HG02981 (cell line): ENCODE results near the gene TSPAN5.
A peak's percentile ranks its signal among the peaks of the same experiment; 100 is the strongest.
"Not testable (repeated sequence)": the region's sequence is repeated elsewhere in the genome, so short reads cannot be mapped to it uniquely, and the experiment has no call there.

ENCODE experiments used
- ATAC-seq: cut with Tn5 transposase; IDR thresholded peaks from one replicate; pipeline ENCODE4 v1.9.1; 2021; ENCODE audit warnings: mild to moderate bottlenecking, moderate library complexity; ENCODE audit not compliant: unreplicated experiment

The TSPAN5 gene

DNA sequence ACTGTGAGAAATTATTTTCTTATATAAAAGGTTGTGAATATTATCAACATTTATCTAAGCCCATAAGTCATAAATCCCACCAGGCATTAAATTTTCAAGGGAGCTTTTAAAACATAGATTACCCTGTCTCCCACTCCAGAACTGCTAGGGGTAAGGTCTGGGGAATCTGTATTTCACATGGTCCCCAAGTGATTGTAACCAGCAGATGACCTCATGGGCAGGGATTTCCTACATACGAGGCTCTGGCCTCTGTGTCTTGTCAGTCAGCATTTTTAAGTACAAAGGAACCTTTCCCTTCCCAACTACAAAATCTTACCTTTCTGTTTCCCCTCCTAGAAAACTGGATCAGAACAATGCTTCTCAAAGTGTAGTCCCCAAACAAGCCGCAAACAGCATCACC, 188.6 kb downstream of the TSPAN5 start:
- ATAC-seq = no peak

DNA sequence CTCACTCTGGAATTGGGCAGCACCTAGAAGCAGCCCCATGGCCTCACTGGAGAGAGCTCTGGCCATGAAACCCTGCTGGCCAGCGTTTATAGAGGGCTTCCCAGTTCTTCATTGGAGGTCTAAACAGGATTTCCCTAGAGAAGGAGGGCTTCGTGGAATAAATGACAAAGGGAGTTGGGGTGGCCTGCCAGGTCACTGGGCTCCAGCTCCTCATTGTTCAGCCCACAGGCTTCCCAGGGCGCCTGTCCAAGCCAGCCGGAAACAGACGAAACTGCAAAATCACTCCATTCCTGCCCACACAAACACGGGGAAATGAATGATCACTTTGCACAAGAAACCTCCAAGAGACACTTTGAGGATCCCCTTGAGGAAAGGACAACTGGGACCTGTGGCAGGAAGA, 189.7 kb downstream of the TSPAN5 start:
- ATAC-seq = no peak

DNA sequence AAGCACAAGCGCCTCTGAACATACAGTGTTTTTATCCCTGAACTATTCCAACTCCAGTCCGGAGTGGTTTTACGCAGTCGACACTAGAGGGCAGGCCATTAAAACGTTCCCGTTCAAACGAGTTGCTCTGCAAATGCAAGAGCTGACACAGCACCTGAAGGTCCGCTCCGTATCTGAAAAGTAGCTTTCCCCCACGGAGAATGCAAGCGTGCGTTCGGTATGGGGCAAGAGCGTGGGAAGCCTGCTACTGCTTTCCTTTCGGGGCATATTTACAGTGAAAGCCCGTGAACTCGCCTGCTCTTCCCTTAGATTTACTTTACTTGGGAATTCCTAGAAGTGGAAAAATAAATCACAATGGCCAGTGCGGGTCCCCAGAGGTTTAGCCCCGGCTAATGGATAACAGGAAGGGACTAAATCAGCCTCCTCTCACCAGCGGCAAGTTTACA, 190.8 kb downstream of the TSPAN5 start:
- peak; percentile 98 for ATAC-seq

DNA sequence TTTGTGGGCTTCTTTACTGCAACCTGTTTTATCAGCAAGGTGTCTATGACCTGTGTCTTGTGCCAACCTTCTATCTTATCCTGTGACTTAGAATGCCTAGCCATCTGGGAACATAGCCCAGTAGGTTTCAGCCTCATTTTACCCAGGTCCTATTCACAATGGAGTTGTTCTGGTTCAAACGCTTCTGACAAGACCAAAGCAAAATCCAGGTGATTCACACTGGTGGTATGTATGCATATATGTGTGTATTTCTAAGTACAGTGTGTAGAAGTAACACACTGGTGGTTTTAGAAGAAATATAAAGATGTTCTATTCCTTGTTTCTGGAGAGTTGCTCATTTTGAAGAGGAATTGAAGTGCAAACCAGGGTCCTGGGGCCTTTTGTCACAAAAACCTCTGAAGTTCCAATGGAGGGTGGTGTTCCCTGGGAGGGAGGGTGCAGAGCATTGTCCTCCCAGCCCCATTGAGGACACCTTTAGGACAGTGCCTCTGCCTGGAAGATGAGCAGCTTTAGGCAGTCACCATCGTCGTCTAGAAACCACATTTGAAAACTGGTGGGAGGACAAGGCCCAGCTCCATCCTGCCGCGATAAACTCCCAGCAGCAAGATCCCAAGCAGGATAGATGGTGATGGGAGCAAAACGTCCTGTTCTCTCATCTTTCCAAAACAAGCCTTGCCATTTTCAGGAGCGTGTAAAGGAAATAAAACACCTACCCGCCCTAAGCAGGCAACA, 191.4 kb downstream of the TSPAN5 start:
- ATAC-seq = no peak

DNA sequence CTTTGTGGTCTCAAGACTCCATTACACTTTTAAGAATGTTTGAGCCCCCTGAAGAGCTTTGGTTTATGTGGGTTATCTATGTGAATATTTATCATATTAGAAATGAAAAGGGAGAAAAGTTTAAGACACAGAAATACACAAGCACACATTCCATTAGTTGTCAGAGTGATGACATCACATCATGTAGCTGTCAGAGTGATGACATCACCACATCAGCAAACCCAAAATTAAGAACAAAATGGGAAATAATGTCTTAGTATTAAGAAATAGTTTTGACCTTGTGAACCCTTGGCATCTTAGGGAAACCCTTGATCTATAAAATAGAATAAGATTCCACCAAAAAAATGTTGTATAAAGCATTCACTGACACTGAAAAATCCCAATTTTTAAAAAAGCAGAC, 195.9 kb downstream of the TSPAN5 start:
- no peak for ATAC-seq

DNA sequence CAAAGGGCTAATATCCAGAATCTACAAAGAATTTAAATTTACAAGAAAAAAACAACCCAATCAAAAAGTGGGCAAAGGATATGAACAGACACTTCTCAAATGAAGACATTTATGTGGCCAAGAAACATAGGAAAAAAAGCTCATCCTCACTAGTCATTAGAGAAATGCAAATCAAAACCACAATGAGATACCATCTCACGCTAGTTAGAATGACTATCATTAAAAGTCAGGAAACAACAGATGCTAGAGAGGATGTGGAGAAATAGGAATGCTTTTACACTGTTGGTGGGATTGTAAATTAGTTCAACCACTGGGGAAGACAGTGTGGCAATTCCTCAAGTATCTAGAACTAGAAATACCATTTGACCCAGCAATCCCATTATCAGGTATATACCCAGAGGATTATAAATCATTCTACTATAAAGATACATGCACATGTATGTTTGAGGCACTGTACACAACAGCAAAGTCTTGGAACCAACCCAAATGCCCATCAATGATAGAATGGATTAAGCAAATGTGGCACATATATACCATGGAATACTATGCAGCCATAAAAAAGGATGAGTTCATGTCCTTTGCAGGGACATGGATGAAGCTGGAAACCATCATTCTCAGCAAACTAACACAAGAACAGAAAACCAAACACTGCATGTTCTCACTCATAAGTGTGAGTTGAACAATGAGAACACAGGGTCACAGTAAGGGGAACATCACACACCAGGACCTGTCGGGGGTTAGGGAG, 197.1 kb downstream of the TSPAN5 start:
- not testable (repeated sequence) for ATAC-seq

DNA sequence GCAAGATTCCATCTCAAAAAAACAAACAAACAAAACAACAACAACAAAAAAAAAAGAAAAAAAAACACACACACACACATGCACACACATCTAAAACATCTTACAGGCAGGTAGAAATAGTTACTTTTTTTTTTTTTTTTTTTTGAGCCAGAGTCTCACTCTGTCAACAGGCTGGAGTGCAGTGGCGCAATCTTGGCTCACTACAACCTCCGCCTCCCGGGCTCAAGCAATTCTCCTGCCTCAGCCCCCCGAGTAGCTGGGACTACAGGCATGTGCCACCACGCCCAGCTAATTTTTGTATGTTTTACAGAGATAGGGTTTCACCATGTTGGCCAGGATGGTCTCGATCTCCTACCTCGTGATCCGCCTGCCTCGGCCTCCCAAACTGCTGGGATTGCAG, 201.0 kb downstream of the TSPAN5 start:
- ATAC-seq = not testable (repeated sequence)

DNA sequence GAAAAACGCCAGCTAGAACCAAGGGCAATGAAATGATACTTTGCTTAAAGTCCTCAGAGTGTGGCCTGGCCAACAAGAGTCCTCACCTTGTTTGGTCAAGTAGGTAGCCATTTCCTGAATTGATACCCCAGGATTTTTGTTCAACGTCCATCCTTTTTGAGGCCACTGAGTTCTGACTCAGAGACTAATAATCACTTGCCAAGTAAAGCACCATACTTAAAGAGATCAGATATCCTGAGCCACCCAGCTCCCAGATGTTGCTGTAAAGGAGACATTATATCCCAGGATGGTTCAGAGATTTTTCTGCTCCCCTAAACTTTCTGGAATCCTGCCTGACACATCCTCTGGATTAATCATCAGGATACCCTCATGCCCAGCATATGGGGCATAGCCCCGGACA, 206.3 kb downstream of the TSPAN5 start:
- no peak for ATAC-seq

DNA sequence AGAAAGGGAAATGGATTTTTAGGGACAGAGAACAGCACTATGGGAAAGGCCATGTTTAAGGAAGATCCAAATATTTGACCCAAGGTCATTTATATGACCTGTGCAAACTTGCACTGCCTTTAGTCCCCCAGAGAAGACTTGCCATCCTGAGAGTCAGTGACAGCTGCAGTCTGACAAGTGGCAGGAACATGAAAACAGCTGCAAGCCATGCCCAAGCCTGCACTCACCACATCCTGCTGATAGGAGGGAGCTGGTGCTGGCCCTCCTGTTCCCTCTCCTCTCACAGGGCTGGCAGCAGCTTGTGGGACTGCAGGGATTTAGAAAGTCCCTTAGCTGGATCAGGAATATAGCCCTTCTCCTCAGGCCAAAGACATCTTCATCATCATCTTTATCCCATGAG, 209.5 kb downstream of the TSPAN5 start:
- no peak for ATAC-seq

DNA sequence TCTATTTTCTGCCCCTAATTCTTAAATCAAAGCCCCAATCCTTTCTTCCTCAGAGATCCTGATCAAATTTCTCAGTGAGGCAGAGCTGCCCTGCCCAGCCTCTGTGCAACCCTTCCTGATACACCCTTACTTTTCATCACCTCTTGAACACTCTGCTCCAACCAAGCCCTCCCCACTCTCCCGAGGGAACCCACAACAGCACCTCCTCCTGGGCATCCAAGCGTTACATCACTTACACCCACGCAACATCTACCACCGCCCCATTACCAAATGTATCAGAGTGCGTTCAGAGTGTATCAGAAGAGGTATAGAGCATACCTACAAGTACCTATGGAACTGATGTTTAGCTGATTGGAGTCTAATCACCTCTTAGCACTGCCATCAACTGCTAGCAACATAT, 210.8 kb downstream of the TSPAN5 start:
- ATAC-seq = no peak

DNA sequence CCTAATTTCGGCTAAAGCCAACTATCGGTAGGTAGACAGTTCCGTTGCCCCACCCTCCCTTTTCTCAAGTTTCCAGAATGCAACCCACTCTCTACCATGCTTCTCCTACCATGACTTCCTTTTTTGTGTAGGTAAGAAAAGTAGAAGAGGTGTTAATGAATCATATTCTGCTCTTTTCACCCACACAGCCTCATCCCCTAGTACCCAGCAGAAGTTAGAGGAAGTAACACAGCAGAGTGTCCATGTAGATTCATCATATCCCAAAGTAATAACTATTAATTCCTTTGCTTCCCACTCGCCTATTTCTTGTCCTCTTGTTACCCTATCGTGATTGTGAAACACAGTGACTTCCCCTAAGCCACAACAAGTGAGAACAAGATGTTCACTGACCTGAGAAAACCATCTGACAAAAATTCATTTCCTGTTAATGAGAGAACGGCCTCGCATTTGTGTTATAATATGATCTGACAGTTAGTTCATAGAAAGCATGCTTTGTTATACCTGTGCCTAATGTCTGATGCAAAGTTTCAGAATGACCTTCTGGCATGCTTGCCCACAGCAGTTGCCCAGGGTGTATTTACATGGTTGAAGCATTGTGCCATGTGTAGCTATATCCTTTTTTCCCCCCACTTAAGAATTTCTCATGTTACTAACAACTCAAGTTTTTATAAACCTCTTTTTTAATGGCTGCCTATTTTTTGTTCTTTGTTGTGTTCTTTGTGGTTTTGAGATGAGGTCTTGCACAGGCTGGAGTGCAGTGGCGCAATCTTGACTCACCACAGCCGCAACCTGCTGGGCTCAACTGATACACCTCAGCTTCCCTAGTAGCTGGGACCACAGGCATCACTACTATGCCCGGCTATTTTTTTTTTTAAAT, 211.7 kb downstream of the TSPAN5 start:
- peak; percentile 86 for ATAC-seq

DNA sequence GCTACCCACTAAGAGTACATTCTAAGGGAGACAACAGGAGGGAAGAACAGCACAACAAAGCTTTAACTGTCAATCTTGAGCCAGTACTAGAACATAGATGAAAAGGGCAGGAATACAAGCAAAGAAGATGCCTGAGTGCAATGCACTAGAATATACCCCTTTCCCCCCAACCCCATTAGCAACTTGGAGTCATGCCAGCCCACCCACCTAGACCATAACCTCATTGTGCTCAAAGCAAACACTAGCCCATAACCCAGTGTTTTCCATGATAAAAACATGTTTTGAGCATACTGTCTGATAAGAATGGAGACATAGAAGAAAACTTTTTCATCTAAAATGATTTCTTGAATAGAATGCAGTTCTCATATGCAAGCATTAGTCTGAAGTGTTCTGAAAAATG, 214.0 kb downstream of the TSPAN5 start:
- ATAC-seq = no peak

DNA sequence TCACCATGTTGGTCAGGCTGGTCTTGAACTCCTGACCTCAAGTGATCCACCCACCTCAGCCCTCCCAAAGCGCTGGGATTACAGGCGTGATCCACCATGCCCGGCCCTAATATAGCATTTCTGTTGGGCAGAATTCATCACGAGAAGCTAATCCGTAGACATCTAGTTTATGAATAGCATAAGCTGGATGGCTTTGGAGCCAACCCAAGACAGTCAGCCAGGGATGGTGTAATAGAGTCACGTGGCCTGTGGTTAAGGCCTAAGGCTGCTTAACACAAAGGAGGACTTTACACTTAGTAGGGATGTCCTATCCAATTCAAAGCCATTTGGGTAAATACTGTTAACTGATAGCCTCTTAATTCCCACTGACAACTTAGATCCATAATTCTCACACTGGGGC, 223.6 kb downstream of the TSPAN5 start:
- ATAC-seq = no peak

DNA sequence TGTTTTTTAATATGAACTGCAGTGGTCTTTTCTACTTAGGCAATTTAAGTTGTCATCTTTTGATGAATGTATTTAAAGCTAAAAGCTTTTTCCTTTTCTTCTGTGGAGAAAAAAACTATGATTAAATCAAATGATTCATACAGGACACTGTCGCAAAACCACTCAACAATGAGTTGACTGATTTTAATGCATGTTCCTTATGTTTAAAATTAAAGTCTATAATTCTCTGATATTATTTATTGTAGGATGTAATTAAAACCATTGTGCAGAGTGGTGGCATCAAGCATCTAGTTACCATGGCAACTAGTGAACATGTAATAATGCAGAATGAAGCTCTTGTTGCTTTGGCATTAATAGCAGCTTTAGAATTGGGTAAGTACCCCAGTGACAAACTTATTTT, 224.7 kb downstream of the TSPAN5 start:
- ATAC-seq = no peak

DNA sequence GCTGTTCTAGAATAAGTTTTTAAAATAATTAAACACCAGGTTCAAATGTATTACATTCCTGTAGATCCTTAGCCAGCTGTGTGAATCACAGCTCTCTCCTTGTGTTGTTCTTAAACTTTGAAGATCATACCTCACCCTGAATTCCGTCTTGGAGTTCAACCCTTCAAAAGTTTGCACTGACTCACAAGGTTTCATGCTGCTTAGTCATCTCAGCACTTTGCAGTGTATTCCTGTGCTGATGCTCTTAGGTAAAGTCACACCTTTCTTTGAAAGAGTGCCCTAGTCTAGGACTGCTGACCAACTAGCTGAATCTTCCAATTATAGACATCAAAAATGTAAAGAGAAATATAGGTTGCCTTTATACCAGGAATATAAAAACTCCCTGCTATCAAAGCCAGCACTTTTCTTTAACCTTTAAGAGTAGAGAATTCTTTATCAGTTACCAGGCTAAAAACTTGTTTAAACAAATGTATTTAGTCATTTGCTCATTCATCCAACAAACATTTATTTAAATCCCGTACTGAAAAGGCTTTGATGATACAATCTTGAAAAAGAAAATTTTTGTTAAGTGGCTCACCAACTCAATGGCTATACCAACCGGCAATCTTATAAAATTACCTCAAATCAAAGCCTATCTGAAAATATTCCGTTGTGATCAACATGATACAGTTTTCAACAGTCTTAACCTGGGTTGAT, 227.6 kb downstream of the TSPAN5 start:
- ATAC-seq = no peak

DNA sequence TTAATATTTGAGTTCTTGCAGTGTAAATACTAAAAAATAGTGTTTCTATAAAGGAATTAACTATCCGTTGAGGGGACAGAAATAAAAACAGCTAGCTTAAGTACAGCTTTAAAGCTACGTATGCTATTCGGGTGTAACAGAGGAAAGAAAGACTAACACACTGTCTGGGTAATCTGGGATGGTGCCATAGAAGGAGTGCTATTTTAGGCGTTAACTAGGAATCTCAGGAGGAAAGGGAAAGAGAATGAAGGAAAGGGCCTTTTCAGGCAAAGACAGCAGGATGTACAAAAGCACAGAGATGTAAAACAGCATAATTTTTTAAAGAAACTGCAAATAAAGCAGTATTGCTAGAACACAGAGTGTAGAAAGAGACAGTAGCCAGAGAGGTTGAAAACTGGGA, 235.4 kb downstream of the TSPAN5 start:
- no peak for ATAC-seq

DNA sequence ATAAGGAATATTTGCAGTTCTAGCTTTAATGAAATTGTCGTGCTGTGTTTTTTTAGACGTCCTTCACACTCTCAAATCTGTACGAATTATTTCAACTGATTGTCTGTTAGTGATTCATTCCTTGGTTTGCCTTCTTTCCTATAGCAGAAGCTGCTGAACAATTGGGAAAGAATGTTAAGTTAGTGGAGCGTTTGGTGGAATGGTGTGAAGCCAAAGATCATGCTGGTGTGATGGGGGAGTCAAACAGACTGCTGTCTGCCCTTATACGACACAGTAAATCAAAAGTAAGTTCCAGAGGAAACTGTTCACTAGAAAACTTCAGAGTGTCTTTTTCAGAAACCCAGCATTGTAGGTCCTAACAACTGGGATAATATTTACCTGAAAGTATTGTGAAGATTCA, 237.3 kb downstream of the TSPAN5 start:
- no peak for ATAC-seq
